GM12874 (cell line): Measurements from ENCODE around the gene MRPL53.

Experiments used
- TF ChIP-seq, protein P1 (sequence below): IDR thresholded peaks from 2 replicates; pipeline ENCODE4 v1.5.1; 2011; ENCODE audit warnings: low read depth, mild to moderate bottlenecking, control low read depth, low read length, moderate library complexity; ENCODE audit not compliant: insufficient read depth

Gene MRPL53

DNA sequence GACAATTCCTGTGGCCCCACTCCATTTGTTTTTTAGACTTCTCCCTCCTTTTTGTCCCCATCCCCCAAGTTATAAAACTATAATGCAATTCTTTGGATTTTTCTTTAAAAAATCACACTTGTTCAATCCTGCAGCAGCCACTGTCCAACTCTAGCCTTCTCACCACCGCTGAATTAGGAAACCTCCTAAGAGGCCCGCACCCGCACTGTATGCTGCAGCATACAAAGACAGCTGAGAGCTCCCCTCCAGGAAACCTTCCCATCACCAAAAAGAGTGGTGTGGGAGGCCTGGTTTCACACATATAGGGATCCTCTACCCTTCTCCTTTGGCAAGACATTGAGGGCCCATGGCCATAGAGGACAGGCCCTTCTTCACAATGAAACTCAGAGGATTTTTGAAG, 32.1 kb upstream of the MRPL53 start:
- TF ChIP-seq, protein P1, sequence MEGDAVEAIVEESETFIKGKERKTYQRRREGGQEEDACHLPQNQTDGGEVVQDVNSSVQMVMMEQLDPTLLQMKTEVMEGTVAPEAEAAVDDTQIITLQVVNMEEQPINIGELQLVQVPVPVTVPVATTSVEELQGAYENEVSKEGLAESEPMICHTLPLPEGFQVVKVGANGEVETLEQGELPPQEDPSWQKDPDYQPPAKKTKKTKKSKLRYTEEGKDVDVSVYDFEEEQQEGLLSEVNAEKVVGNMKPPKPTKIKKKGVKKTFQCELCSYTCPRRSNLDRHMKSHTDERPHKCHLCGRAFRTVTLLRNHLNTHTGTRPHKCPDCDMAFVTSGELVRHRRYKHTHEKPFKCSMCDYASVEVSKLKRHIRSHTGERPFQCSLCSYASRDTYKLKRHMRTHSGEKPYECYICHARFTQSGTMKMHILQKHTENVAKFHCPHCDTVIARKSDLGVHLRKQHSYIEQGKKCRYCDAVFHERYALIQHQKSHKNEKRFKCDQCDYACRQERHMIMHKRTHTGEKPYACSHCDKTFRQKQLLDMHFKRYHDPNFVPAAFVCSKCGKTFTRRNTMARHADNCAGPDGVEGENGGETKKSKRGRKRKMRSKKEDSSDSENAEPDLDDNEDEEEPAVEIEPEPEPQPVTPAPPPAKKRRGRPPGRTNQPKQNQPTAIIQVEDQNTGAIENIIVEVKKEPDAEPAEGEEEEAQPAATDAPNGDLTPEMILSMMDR: no peak

GRCh38 chr2:74503506-74504475, 31.3 kb upstream of the MRPL53 start:
- TF ChIP-seq, protein P1: no peak

GRCh38 chr2:74502720-74503505, 30.4 kb upstream of the MRPL53 start:
- TF ChIP-seq, protein P1: peak; percentile 70

DNA sequence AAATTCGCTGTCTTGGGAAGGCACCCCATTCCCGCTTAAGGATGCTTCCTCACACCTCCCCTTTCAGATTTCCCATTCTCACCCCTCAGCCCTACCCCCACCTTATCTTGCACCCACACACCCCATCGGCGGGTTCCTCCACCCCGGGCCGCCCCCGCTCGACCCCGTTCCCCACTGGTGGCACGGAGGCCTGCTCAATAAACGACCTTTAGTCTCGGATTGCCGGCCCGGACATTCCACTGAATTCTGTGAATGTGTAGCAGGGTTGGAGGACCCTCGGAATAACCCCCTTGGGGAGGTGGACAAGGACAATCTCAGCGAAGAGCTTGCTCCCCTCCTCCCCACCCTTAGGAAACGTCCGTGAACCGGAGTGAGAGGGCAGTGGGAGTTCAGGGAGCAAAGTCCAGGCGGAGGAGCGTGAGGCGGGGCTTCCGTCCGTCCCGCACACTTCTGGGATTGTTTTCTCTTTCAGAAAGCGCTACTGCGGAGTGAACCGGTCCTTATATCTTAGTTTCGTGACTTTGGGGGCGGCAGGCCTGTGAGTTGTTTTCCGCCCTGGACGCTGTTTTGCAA, 29.8 kb upstream of the MRPL53 start:
- TF ChIP-seq, protein P1: no peak

DNA sequence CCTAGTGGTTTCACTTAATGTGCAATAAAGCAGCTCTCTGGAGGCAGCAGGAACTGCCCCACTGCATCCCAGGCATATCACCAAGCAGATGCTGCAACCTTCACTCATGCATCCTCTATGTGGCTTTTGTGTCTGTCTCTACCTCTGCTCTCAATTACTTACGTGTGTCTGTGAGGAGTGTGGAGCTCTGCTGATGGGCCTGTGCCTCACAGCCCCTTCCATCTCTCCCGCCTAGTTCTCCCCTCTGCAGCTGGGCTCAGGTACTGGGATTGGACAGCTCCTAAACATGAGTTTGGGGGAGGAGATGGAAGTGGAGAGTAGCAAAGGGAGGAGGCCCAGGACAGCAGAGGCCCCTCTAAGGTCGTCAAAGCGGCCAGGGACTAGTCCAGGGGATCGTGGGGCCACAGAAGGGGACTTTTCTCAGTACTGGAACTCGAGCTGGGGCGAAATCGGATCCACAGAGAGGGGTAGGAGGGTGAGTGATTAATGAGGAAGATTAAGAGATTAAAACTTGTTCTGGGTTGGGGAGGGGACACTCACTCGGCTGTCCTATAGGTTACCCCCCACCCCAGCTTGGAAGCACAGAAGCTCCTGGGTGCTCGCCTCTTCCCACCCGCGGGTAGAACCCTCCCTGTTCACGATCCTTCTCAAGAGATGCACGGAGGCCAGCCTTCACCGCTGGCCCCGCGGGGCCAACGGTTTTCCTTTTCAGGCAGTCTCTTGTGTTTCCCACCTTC, 29.0 kb upstream of the MRPL53 start:
- TF ChIP-seq, protein P1: no peak

DNA sequence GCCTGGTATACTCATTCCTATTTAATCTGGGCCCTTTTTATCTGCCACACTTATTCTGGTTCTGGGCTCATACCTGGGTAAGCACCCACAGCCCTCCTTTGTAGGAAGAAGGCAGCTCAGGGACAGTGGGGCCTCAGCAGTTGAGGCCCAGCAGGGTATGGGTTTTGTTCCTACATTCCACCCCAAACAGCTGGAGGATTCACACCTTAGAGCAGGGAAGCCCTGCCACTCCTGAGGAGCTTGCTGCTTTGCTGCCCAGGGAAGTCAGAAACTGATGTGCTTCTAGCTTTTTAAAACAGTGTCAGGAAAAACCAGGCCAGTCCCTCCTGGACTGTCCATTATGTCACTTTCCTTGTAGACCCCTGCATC, 28.1 kb upstream of the MRPL53 start:
- TF ChIP-seq, protein P1: no peak
